GM10248 (cell line): ENCODE measurements around the gene ZNF324B.
A peak's percentile ranks its signal among the peaks of the same experiment; 100 is the strongest.

Source experiments
- CTCF ChIA-PET: fragments of 300-600 bp; sonication (Branson Sonifier 250); formaldehyde crosslinking; extraction: SDS; loops from one replicate; lab custom pipeline; 2021; ENCODE audit warnings: antibody characterized with exemption; lab: Yijun Ruan, JAX
- POLR2A ChIA-PET: fragments of 350-650 bp; sonication (Branson Sonifier 250); formaldehyde crosslinking; extraction: SDS; loops from one replicate; lab custom pipeline; 2020; ENCODE audit warnings: antibody characterized with exemption; lab: Yijun Ruan, JAX
- DNase-seq: peaks from one replicate; pipeline ENCODE4 v3.0.0; 2012; ENCODE audit errors: extremely low spot score
- TF ChIP-seq, protein P1 (sequence below): IDR thresholded peaks from 2 replicates; pipeline ENCODE4 v1.5.1; 2012; ENCODE audit warnings: mild to moderate bottlenecking, low read depth; ENCODE audit errors: extremely low read depth, missing control alignments, control extremely low read depth

The ZNF324B gene

DNA sequence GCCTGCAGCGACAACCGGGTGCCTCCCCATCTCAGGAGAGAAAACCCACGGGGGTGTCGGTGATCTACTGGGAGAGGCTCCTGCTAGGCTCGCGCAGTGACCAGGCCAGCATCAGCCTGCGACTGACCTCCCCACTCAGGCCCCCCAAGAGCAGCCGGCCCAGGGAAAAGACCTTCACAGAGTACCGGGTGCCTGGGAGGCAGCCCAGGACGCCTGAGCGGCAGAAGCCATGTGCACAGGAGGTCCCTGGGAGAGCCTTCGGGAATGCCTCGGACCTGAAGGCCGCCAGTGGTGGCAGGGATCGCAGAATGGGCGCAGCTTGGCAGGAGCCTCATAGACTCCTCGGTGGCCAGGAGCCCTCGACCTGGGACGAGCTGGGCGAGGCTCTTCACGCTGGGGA is 3.9 kb downstream of the ZNF324B start:
- POLR2A ChIA-PET = no interaction called here
- DNase-seq = no peak
- TF ChIP-seq, protein P1, sequence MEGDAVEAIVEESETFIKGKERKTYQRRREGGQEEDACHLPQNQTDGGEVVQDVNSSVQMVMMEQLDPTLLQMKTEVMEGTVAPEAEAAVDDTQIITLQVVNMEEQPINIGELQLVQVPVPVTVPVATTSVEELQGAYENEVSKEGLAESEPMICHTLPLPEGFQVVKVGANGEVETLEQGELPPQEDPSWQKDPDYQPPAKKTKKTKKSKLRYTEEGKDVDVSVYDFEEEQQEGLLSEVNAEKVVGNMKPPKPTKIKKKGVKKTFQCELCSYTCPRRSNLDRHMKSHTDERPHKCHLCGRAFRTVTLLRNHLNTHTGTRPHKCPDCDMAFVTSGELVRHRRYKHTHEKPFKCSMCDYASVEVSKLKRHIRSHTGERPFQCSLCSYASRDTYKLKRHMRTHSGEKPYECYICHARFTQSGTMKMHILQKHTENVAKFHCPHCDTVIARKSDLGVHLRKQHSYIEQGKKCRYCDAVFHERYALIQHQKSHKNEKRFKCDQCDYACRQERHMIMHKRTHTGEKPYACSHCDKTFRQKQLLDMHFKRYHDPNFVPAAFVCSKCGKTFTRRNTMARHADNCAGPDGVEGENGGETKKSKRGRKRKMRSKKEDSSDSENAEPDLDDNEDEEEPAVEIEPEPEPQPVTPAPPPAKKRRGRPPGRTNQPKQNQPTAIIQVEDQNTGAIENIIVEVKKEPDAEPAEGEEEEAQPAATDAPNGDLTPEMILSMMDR = no peak
- CTCF ChIA-PET = no interaction called here

DNA sequence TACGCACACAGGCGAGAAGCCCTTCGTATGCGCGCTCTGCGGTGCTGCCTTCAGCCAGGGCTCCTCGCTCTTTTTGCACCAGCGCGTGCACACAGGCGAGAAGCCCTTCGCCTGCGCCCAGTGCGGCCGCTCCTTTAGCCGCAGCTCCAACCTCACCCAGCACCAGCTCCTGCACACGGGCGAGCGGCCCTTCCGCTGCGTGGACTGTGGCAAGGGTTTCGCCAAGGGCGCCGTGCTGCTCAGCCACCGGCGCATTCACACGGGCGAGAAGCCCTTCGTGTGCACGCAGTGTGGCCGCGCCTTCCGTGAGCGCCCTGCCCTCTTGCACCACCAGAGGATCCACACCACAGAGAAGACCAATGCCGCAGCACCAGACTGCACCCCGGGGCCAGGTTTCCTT is 4.7 kb downstream of the ZNF324B start:
- TF ChIP-seq, protein P1 = no peak
- POLR2A ChIA-PET = no interaction called here
- CTCF ChIA-PET = no interaction called here
- no peak for DNase-seq

DNA sequence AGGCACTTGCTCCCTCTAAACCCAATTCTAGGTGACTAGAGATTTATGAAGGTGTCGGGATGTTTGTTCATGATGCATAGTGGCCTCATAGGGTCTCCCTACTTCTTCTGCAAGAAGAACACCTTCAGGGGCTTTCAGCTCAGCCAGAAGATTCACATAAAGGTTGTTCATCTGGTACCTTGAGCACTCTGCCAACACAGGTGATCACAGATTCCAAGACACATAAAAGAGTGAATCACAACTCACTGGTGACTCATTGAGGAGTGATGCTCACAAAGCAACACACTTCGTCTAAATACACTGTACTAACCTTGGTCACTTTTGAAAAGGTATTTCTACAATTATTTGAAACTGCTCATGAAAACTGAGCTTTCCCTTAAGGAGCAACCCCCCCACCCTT is 8.6 kb downstream of the ZNF324B start:
- TF ChIP-seq, protein P1 = no peak
- ChIA-PET POLR2A (no interaction called here), CTCF (no interaction called here)
- no peak for DNase-seq

DNA sequence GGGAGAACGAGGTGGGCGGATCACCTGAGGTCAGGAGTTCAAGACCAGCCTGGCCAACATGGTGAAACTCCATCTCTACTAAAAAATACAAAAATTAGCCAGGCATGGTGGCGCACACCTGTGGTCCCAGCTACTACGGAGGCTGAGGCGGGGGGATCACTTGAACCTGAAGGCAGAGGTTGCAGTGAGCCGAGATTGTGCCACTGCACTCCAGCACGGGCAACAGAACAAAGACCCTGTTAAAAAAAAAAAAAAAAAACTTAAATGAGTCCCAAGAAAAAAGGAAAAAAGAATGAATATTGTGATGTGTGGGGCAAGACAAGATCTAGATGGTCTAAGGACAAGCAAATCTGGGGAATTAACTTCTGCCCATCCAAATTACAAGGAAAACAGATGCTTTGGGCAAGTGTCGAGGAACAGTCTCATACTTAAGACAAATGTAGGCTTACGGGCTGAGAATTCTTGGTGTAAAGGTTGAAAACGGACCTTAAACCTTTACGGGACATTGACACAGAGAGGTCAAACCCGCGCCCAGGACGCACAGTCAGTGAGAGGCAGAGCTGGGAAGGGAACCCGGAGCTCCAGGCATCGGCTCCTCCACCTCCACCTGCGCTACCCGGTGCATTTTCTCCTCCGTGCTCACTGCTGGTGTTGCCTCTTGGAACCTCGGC is 14.8 kb downstream of the ZNF324B start:
- DNase-seq = no peak
- TF ChIP-seq, protein P1 = no peak
- CTCF ChIA-PET = interaction anchor here (1.0 to 1.4 kb wide), 3 partner anchors 9 to 54 kb away, joined by 3 read pairs; partner anchors contain the start of gene ZBTB45
- POLR2A ChIA-PET = no interaction called here

DNA sequence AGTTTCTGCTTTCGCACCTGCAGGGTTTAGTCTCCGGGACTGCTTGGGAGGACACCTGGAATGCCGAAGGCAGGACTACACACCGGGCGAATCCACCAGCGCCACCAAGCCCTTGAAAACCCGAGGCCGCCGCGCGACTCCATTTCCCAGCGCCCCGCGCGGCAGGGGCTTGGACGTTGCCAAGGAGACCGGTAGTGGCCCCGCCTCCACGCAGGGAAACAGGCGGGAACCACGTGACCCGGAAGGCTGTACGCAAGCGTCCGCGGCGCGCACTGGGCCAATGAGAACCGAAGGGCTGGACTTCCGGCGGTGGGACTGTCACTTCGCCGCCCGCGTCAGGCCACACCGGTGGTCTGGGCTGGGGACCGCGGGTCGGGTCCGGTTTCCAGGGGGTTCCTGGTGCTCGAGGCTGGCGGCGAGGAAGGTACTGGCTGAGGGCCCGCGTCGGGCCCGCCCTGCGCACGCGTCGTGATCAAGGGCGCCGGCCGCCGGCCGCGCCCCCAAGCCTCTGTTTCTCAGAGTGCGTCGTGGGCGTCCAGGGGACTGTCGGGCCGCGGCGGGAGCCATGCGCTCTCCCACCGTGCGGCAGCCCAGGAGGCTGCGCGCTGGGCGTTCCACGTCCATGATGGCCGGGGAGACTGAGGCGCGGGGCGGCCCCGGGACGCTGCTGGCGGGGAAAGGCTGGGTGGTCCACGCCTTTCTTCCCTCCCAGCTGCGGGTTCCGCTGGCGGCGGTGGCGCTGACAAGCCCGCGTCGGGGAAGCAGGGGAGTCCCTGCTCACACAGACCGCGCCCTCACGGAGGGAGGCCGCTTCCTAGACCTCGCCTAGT is 15.6 kb downstream of the ZNF324B start, which contains the start of gene ZNF324:
ZNF324 (plus strand) TSS at position 321 of the 830 bp plus-strand sequence. CDS start 2,106 bp downstream, outside the sequence.
- DNase-seq = peak; percentile 99

DNA sequence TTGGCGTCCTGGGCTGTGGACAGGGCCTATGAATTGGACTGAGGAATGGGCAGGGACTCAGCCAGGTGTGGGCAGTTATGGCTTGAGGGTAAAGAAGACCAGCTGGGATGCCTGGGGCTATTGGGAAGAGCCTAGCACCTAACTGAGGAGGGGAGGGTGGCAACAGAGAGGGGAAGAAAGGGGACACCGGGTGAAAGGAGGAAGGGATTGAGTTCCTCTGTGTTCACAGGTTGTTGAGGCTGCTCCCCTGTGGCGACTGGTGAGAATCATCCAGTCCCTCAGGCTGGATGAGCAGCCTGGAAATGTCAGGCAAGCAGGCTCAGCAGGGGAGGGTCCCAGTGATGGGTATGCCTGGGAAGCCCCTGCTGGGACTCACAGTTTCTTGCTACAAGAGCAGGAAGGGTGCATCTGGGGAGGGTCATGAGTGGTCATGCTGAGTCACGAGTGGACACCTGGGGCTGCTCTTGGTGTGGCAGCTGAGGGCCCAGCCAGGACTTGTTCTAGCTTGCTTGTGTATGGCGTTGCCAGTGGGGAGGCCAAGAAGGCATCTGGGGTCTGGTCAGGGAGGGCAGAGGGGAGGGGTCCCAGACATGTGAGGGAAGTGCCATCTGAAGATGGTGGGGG is 16.9 kb downstream of the ZNF324B start:
- ChIA-PET POLR2A (no interaction called here), CTCF (interaction anchor here (1.0 kb wide), 1 partner anchor 15 kb away, joined by 3 read pairs; no protein-coding TSS in a partner anchor)
- DNase-seq = no peak
- TF ChIP-seq, protein P1 = peak; percentile 20

More for the DNA sequence above, 15.6 kb downstream of the ZNF324B start, which contains the start of gene ZNF324:
- ChIA-PET CTCF (interaction anchor here (1.0 to 1.2 kb wide), 2 partner anchors 8 to 53 kb away, joined by 3 read pairs; partner anchors contain the start of gene ZBTB45), POLR2A (no interaction called here)
- TF ChIP-seq, protein P1 = no peak
